ENCODE data around the gene STXBP6.

GRCh38 chr14:24859559-24859958 is 190.4 kb downstream of the STXBP6 start:
- TF ChIP-seq ZNF8 (CRISPR knock-in tag; IDR thresholded peaks at IDR 0.05), result no peak
- no peak for TF ChIP-seq ZFP3 (CRISPR knock-in tag; IDR thresholded peaks at IDR 0.05)
- TF ChIP-seq, protein P1, sequence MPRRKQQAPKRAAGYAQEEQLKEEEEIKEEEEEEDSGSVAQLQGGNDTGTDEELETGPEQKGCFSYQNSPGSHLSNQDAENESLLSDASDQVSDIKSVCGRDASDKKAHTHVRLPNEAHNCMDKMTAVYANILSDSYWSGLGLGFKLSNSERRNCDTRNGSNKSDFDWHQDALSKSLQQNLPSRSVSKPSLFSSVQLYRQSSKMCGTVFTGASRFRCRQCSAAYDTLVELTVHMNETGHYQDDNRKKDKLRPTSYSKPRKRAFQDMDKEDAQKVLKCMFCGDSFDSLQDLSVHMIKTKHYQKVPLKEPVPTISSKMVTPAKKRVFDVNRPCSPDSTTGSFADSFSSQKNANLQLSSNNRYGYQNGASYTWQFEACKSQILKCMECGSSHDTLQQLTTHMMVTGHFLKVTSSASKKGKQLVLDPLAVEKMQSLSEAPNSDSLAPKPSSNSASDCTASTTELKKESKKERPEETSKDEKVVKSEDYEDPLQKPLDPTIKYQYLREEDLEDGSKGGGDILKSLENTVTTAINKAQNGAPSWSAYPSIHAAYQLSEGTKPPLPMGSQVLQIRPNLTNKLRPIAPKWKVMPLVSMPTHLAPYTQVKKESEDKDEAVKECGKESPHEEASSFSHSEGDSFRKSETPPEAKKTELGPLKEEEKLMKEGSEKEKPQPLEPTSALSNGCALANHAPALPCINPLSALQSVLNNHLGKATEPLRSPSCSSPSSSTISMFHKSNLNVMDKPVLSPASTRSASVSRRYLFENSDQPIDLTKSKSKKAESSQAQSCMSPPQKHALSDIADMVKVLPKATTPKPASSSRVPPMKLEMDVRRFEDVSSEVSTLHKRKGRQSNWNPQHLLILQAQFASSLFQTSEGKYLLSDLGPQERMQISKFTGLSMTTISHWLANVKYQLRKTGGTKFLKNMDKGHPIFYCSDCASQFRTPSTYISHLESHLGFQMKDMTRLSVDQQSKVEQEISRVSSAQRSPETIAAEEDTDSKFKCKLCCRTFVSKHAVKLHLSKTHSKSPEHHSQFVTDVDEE (CRISPR knock-in tag; IDR thresholded peaks at IDR 0.05), result no peak
- TF ChIP-seq, protein P2, sequence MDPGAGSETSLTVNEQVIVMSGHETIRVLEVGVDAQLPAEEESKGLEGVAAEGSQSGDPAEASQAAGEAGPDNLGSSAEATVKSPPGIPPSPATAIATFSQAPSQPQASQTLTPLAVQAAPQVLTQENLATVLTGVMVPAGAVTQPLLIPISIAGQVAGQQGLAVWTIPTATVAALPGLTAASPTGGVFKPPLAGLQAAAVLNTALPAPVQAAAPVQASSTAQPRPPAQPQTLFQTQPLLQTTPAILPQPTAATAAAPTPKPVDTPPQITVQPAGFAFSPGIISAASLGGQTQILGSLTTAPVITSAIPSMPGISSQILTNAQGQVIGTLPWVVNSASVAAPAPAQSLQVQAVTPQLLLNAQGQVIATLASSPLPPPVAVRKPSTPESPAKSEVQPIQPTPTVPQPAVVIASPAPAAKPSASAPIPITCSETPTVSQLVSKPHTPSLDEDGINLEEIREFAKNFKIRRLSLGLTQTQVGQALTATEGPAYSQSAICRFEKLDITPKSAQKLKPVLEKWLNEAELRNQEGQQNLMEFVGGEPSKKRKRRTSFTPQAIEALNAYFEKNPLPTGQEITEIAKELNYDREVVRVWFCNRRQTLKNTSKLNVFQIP (CRISPR knock-in tag; IDR thresholded peaks at IDR 0.05; ENCODE audit: borderline replicate concordance, low read depth), result no peak
- TF ChIP-seq OSR1 (CRISPR knock-in tag; IDR thresholded peaks at IDR 0.05), result no peak
- no peak for TF ChIP-seq ARNTL (CRISPR knock-in tag; IDR thresholded peaks at IDR 0.05; ENCODE audit: borderline replicate concordance, low read depth)
- no peak for TF ChIP-seq BACH2 (CRISPR knock-in tag; IDR thresholded peaks at IDR 0.05; ENCODE audit: borderline replicate concordance)
- no peak for TF ChIP-seq PATZ1 (CRISPR knock-in tag; IDR thresholded peaks at IDR 0.05; ENCODE audit: borderline replicate concordance)
- TF ChIP-seq ZC3H10 (CRISPR knock-in tag; IDR thresholded peaks at IDR 0.05), result no peak
- TF ChIP-seq ZNF565 (CRISPR knock-in tag; conservative IDR thresholded peaks at IDR 0.05; ENCODE audit: low read depth), result no peak
- TF ChIP-seq PPARA (CRISPR knock-in tag; IDR thresholded peaks at IDR 0.05; ENCODE audit: borderline replicate concordance), result no peak
- no peak for TF ChIP-seq CREB5 (CRISPR knock-in tag; IDR thresholded peaks at IDR 0.05; ENCODE audit: low read depth)
